Ascending aorta (tissue), 2 donors: ENCODE data around the gene AMPD3. TPM values are rescaled to one million over a fixed set of nuclear protein-coding genes. Genes with fewer than 3 reads are reported as not detected.

Experiments
- DNase-seq, 2 donors: peaks; one replicate each; pipeline ENCODE4 v3.0.0-alpha.2; 2019; ENCODE audit warnings: low spot score in 2 of 2
- H3K27ac ChIP-seq, 2 donors: fragments of 200-600 bp; sonication (generic); one replicate each; pipeline ENCODE4 v1.5.1; 2016 to 2017; ENCODE audit warnings: mild to moderate bottlenecking in 1 of 2
- H3K27me3 ChIP-seq: fragments of 200-600 bp; sonication (generic); one replicate; pipeline ENCODE4 v1.5.1; 2017
- H3K36me3 ChIP-seq, 2 donors: fragments of 200-600 bp; sonication (generic); one replicate each; pipeline ENCODE4 v1.5.1; 2016
- H3K4me1 ChIP-seq, 2 donors: fragments of 200-600 bp; sonication (generic); one replicate each; pipeline ENCODE4 v1.5.1; 2016 to 2017; ENCODE audit warnings: mild to moderate bottlenecking in 1 of 2
- H3K4me3 ChIP-seq, 2 donors: fragments of 200-600 bp; sonication (generic); one replicate each; pipeline ENCODE4 v1.5.1; 2016 to 2017; ENCODE audit warnings: mild to moderate bottlenecking in 1 of 2
- H3K9me3 ChIP-seq, 2 donors: fragments of 200-600 bp; sonication (generic); one replicate each; pipeline ENCODE4 v1.5.1; 2016
- intact Hi-C: fragments of 100-400 bp; cut with DNase I; formaldehyde crosslinking; loops from one replicate; pipeline ENCODE4 v1.15.1; 2023
- total RNA-seq: library from RNA; depleted of rRNA; stranded (reverse); fragments of >200 nt; gene quantifications from one replicate; pipeline ENCODE4 v1.1.0, GENCODE V29; 2016
- TF ChIP-seq, protein P1 (sequence below), 3 experiments: fragments of 200-600 bp in 2 of 3; fragments of 450-650 bp in 1 of 3; sonication (generic) in 2 of 3; IDR thresholded peaks; one replicate each; pipeline ENCODE4 v1.5.1; 2016 to 2019; ENCODE audit warnings: antibody characterized with exemption in 3 of 3, mild to moderate bottlenecking in 1 of 3, moderate library complexity in 1 of 3

AMPD3 gene
- total RNA-seq, 1 donor from 2014 or later: 2.3 TPM

GRCh38 chr11:10515418-10515817, 60.4 kb downstream of the AMPD3 start:
- TF ChIP-seq, protein P1, sequence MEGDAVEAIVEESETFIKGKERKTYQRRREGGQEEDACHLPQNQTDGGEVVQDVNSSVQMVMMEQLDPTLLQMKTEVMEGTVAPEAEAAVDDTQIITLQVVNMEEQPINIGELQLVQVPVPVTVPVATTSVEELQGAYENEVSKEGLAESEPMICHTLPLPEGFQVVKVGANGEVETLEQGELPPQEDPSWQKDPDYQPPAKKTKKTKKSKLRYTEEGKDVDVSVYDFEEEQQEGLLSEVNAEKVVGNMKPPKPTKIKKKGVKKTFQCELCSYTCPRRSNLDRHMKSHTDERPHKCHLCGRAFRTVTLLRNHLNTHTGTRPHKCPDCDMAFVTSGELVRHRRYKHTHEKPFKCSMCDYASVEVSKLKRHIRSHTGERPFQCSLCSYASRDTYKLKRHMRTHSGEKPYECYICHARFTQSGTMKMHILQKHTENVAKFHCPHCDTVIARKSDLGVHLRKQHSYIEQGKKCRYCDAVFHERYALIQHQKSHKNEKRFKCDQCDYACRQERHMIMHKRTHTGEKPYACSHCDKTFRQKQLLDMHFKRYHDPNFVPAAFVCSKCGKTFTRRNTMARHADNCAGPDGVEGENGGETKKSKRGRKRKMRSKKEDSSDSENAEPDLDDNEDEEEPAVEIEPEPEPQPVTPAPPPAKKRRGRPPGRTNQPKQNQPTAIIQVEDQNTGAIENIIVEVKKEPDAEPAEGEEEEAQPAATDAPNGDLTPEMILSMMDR (IDR thresholded peaks at IDR 0.05): no peak
- no peaks in the 10 kb centered on the region for H3K9me3 ChIP-seq
- DNase-seq: no peak
- intact Hi-C loops: loop anchor here (10.0 kb wide), 1 partner anchor 111 kb away; no protein-coding TSS in a partner anchor
- no peak overlapping the region for H3K4me3 ChIP-seq
- H3K36me3 ChIP-seq: peaks cover 21 to 22% of the 10 kb centered on the region in 2 donors
- peak overlapping the region in 1 of 2 donors; percentile 66 for H3K27ac ChIP-seq
- no peaks in the 10 kb centered on the region for H3K27me3 ChIP-seq
- peaks cover 0 to 33% of the 10 kb centered on the region in 2 donors for H3K4me1 ChIP-seq

DNA sequence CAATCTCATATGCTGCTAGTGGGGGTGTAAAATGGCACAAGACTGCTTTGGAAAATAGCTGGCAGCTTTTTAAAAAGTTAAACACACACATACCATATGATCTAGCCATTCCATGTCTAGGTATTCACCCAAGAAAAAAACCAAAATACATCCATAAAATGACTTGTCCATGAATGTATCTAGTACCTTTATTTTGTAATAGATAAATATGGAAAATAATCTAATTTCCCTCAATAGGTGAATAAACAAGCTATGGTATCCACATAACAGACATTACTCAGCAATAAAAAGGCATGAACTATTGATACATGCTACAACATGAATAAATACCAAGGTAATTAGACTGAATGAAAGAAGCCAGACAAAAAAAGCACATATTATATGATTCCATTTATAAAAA, 63.1 kb downstream of the AMPD3 start:
- TF ChIP-seq, protein P1 (IDR thresholded peaks at IDR 0.05): no peak
- Histone ChIP-seq H3K4me1 (peaks cover 4 to 47% of the 10 kb centered on the region in 2 donors), H3K4me3 (no peak overlapping the region), H3K36me3 (peaks cover 22 to 34% of the 10 kb centered on the region in 2 donors), H3K27me3 (no peaks in the 10 kb centered on the region), H3K27ac (no peak overlapping the region), H3K9me3 (no peaks in the 10 kb centered on the region)
- intact Hi-C loops: loop anchor here (10.0 kb wide), 1 partner anchor 113 kb away; no protein-coding TSS in a partner anchor
- no peak for DNase-seq

DNA sequence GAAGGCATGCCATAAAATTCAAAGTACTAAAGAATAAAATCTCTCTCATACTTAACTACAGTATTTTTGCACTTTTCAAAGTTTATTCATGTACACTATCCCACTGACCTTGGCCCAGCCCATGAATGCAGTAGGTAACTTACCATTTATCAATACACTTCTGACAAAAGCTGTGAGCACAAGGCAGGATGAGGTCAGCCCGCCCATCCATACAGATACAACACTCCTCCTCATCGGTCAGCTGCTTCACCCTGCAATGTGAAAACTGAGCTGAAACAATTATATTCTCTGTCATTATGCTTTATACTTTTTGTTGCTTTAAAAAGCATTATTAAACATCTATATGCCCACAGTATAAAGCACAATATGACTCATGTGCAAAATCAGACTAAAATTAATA, 63.8 kb downstream of the AMPD3 start:
- H3K27me3 ChIP-seq: no peaks in the 10 kb centered on the region
- peaks cover 4 to 47% of the 10 kb centered on the region in 2 donors for H3K4me1 ChIP-seq
- TF ChIP-seq, protein P1 (IDR thresholded peaks at IDR 0.05): no peak
- peaks cover 24 to 37% of the 10 kb centered on the region in 2 donors for H3K36me3 ChIP-seq
- H3K27ac ChIP-seq: no peak overlapping the region
- H3K4me3 ChIP-seq: no peak overlapping the region
- intact Hi-C loops: loop anchor here (10.0 kb wide), 1 partner anchor 114 kb away; no protein-coding TSS in a partner anchor
- no peak for DNase-seq
- H3K9me3 ChIP-seq: no peaks in the 10 kb centered on the region

GRCh38 chr11:10519630-10520029, 64.6 kb downstream of the AMPD3 start:
- TF ChIP-seq, protein P1 (IDR thresholded peaks at IDR 0.05): no peak
- Histone ChIP-seq H3K9me3 (no peaks in the 10 kb centered on the region), H3K4me3 (no peak overlapping the region), H3K4me1 (peaks cover 4 to 44% of the 10 kb centered on the region in 2 donors), H3K36me3 (peaks cover 26 to 45% of the 10 kb centered on the region in 2 donors), H3K27ac (no peak overlapping the region), H3K27me3 (no peaks in the 10 kb centered on the region)
- no peak for DNase-seq
- intact Hi-C loops: loop anchor here (10.0 kb wide), 1 partner anchor 115 kb away; no protein-coding TSS in a partner anchor

DNA sequence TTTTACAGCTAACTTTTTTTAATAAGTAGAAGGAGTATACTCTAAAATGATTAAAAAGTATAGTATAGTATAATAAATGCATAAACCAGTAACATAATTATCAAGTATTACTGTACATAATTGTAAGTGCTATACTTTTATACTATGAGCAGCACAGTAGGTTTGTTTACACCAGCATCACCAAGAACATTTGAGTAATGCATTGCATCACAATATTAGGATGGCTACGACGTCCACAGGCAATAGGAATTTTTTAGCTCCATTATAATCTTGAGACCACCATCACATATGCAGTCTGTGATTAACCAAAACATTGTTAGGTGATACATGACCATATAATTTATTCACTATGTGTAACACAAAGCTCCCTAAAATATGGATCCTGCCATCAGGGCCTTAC, 65.5 kb downstream of the AMPD3 start:
- H3K4me3 ChIP-seq: no peak overlapping the region
- no peak for DNase-seq
- no peaks in the 10 kb centered on the region for H3K27me3 ChIP-seq
- no peaks in the 10 kb centered on the region for H3K9me3 ChIP-seq
- TF ChIP-seq, protein P1 (IDR thresholded peaks at IDR 0.05): no peak
- intact Hi-C loops: no loop called here
- peaks cover 26 to 49% of the 10 kb centered on the region in 2 donors for H3K36me3 ChIP-seq
- peaks cover 4 to 37% of the 10 kb centered on the region in 2 donors for H3K4me1 ChIP-seq
- H3K27ac ChIP-seq: peak overlapping the region; percentile 4 to 68
